ENCODE measurements around the gene STARD9. TPM values are rescaled to one million over a fixed set of nuclear protein-coding genes. Genes with fewer than 3 reads are reported as not detected.

STARD9 gene
- total and polyA plus RNA-seq, 2 of the 4 experiments (the other 2 are of a cell fraction): 2.0 to 3.2 TPM

DNA sequence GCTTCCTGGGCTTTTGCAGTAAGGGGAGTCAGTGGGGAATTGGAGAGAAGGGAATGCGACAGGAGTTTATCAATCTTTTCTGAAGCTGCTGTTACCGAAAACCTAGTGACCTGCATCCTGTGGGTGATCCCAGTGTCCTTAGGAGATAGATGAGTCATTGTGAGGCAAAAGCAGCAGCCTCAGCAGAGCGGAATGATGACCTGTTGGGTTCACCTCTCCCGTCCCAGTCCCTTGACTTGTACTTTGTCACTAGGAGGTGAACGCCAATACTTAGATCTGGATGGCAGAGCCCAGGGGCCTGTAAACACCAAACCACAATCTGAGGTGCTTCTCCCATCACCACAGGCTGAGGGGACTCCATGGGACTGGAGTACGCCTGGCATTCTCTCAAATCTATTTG lies 143.6 kb downstream of the STARD9 start:
- Histone ChIP-seq H2BK120ac (ENCODE audit: low read depth, low read length) (no peak overlapping the region), H4K8ac (ENCODE audit: low read depth in 2 of 2, low read length in 2 of 2) (no peak overlapping the region), H3K27me3 (ENCODE audit: control insufficient read depth, insufficient read depth, low read length) (no peaks in the 10 kb centered on the region), H3K56ac (ENCODE audit: extremely low read depth, insufficient read depth, low read length) (no peak overlapping the region), H3K4me3 (ENCODE audit: insufficient read depth, low read depth, low read length) (no peak overlapping the region), H2AK9ac (replicated peaks; ENCODE audit: low read depth, low read length, poor library complexity) (no peak overlapping the region), H3K79me1 (ENCODE audit: low read depth in 1 of 2, low read length in 2 of 2) (peaks cover 3 to 13% of the 10 kb centered on the region in 2 experiments; a peak in 2 of 4 replicates), H2BK20ac (ENCODE audit: low read depth, low read length) (no peak overlapping the region), H3K9me1 (ENCODE audit: insufficient read depth, low read length) (peaks cover 11% of the 10 kb centered on the region; the same call in 1 of the 2 replicates), H3K14ac (replicated peaks; ENCODE audit: low read depth, low read length) (no peak overlapping the region), H3K23ac (ENCODE audit: low read depth, low read length) (no peak overlapping the region), H3K27ac (ENCODE audit: insufficient read depth, low read length) (no peak overlapping the region), H2BK5ac (ENCODE audit: low read depth, low read length, poor library complexity, severe bottlenecking) (no peak overlapping the region), H4K5ac (ENCODE audit: low read depth, low read length) (no peak overlapping the region), H3K36me3 (ENCODE audit: control insufficient read depth, insufficient read depth, low read length) (peaks cover 35% of the 10 kb centered on the region), H2BK15ac (ENCODE audit: low read depth, low read length) (no peak overlapping the region), H4K20me1 (ENCODE audit: insufficient read depth, low read length) (no peaks in the 10 kb centered on the region), H3K9ac (ENCODE audit: low read depth, low read length) (no peak overlapping the region), H3K9me3 (ENCODE audit: control insufficient read depth, insufficient read depth, low read length) (no peaks in the 10 kb centered on the region), H3K4ac (ENCODE audit: low read depth, low read length) (no peak overlapping the region), H2AK5ac (ENCODE audit: low read depth, low read length) (no peak overlapping the region), H3K4me2 (ENCODE audit: low read depth, low read length) (no peak overlapping the region), H4K91ac (ENCODE audit: insufficient read depth, low read depth, low read length) (no peak overlapping the region), H3K18ac (ENCODE audit: low read depth, low read length) (no peak overlapping the region), H3K4me1 (ENCODE audit: control insufficient read depth, insufficient read depth, low read length) (peaks cover 5% of the 10 kb centered on the region), H2AFZ (replicated peaks; ENCODE audit: low read length, poor library complexity) (no peak overlapping the region)
- in situ Hi-C loops (cut with MboI; ENCODE audit: low sequenced_read_pairs) (no loop called here), dilution Hi-C loops (cut with HindIII; ENCODE audit: low sequenced_read_pairs, unreplicated experiment) (no loop called here), intact Hi-C loops (cut with micrococcal nuclease) (no loop called here)
- ChIA-PET CTCF (no interaction called here), POLR2A (ENCODE audit: unreplicated experiment) (no interaction called here)
- ATAC-seq (ENCODE audit: low read depth): no peak
- TF ChIP-seq, protein P1, sequence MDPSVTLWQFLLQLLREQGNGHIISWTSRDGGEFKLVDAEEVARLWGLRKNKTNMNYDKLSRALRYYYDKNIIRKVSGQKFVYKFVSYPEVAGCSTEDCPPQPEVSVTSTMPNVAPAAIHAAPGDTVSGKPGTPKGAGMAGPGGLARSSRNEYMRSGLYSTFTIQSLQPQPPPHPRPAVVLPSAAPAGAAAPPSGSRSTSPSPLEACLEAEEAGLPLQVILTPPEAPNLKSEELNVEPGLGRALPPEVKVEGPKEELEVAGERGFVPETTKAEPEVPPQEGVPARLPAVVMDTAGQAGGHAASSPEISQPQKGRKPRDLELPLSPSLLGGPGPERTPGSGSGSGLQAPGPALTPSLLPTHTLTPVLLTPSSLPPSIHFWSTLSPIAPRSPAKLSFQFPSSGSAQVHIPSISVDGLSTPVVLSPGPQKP (IDR thresholded peaks at IDR 0.05; ENCODE audit: borderline replicate concordance, low read depth, low read length): no peak
- TF ChIP-seq RAD21 (IDR thresholded peaks at IDR 0.05; ENCODE audit: low read length): no peak
- TF ChIP-seq, protein P2, sequence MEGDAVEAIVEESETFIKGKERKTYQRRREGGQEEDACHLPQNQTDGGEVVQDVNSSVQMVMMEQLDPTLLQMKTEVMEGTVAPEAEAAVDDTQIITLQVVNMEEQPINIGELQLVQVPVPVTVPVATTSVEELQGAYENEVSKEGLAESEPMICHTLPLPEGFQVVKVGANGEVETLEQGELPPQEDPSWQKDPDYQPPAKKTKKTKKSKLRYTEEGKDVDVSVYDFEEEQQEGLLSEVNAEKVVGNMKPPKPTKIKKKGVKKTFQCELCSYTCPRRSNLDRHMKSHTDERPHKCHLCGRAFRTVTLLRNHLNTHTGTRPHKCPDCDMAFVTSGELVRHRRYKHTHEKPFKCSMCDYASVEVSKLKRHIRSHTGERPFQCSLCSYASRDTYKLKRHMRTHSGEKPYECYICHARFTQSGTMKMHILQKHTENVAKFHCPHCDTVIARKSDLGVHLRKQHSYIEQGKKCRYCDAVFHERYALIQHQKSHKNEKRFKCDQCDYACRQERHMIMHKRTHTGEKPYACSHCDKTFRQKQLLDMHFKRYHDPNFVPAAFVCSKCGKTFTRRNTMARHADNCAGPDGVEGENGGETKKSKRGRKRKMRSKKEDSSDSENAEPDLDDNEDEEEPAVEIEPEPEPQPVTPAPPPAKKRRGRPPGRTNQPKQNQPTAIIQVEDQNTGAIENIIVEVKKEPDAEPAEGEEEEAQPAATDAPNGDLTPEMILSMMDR (conservative IDR thresholded peaks at IDR 0.05; ENCODE audit: low read depth, low read length): no peak
- no peak for TF ChIP-seq SMC3 (IDR thresholded peaks at IDR 0.05; ENCODE audit: low read depth, low read length)
- TF ChIP-seq MXI1 (IDR thresholded peaks at IDR 0.05; ENCODE audit: borderline replicate concordance, low read depth, low read length): no peak
- no peak for TF ChIP-seq MAZ (IDR thresholded peaks at IDR 0.05; ENCODE audit: borderline replicate concordance, low read depth, low read length)
- TF ChIP-seq NFE2L2 (IDR thresholded peaks at IDR 0.05; ENCODE audit: low read depth, low read length): no peak
- no peak for TF ChIP-seq RCOR1 (IDR thresholded peaks at IDR 0.05; ENCODE audit: insufficient replicate concordance, low read length)
- no peak for TF ChIP-seq BHLHE40 (IDR thresholded peaks at IDR 0.05; ENCODE audit: low read depth, low read length)
- no peak for TF ChIP-seq FOS (IDR thresholded peaks at IDR 0.05; ENCODE audit: low read depth, low read length)
- no peak for TF ChIP-seq POLR2A (IDR thresholded peaks at IDR 0.05; ENCODE audit: low read depth, low read length)
- no peak for TF ChIP-seq MAFK (IDR thresholded peaks at IDR 0.05; ENCODE audit: low read depth, low read length)
- no peak for TF ChIP-seq RFX5 (IDR thresholded peaks at IDR 0.05; ENCODE audit: low read depth, low read length)
- TF ChIP-seq, protein P3, sequence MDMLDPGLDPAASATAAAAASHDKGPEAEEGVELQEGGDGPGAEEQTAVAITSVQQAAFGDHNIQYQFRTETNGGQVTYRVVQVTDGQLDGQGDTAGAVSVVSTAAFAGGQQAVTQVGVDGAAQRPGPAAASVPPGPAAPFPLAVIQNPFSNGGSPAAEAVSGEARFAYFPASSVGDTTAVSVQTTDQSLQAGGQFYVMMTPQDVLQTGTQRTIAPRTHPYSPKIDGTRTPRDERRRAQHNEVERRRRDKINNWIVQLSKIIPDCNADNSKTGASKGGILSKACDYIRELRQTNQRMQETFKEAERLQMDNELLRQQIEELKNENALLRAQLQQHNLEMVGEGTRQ (IDR thresholded peaks at IDR 0.05; ENCODE audit: low read depth, low read length): no peak
- TF ChIP-seq CEBPB (IDR thresholded peaks at IDR 0.05; ENCODE audit: low read depth, low read length): no peak
- no TSS peak for BruUV-seq (replicated peaks)
- WGBS, 2 experiments (ENCODE audit: extremely low coverage in 2 of 2, insufficient read length in 1 of 2): no CpG with 5 or more reads among the region's 6 CpGs
- DNase-seq: no peak

Data from IMR-90 (cell line).